IPS-18a (cell line): ENCODE results near the gene ZNF512B.

Source experiments
- H3K27ac ChIP-seq: one replicate; pipeline ENCODE4 v1.5.1; 2013; ENCODE audit warnings: low read length
- H3K27me3 ChIP-seq: one replicate; pipeline ENCODE4 v1.6.1; 2013; ENCODE audit warnings: mild to moderate bottlenecking, low read length; ENCODE audit not compliant: control insufficient read depth, insufficient read depth
- H3K36me3 ChIP-seq: one replicate; pipeline ENCODE4 v1.6.1; 2013; ENCODE audit warnings: low read depth, low read length; ENCODE audit not compliant: control insufficient read depth
- H3K4me1 ChIP-seq: one replicate; pipeline ENCODE4 v1.6.1; 2013; ENCODE audit warnings: low read depth, low read length; ENCODE audit not compliant: control insufficient read depth
- H3K4me3 ChIP-seq: one replicate; pipeline ENCODE4 v1.5.1; 2013; ENCODE audit warnings: low read length
- H3K9ac ChIP-seq: one replicate; pipeline ENCODE4 v1.6.1; 2013; ENCODE audit warnings: mild to moderate bottlenecking, low read length, moderate library complexity
- H3K9me3 ChIP-seq: one replicate; pipeline ENCODE4 v1.6.1; 2013; ENCODE audit warnings: low read depth, low read length; ENCODE audit not compliant: control insufficient read depth

The ZNF512B gene

GRCh38 chr20:63951398-63952209 lies 18.1 kb downstream of the ZNF512B start:
- Histone ChIP-seq H3K4me3 (no peak overlapping the region), H3K9ac (no peak overlapping the region), H3K27ac (no peak overlapping the region), H3K4me1 (peaks cover 11% of the 10 kb centered on the region), H3K27me3 (no peaks in the 10 kb centered on the region), H3K36me3 (no peaks in the 10 kb centered on the region), H3K9me3 (no peaks in the 10 kb centered on the region)

- no peaks in the 10 kb centered on the region for H3K27me3 ChIP-seq
- H3K4me3 ChIP-seq: no peak overlapping the region
- H3K9me3 ChIP-seq: no peaks in the 10 kb centered on the region
- no peak overlapping the region for H3K9ac ChIP-seq
- no peak overlapping the region for H3K27ac ChIP-seq
- H3K36me3 ChIP-seq: peaks cover under 1% of the 10 kb centered on the region
- peaks cover 11% of the 10 kb centered on the region for H3K4me1 ChIP-seq
These were observed 18.9 kb downstream of the ZNF512B start for GRCh38 chr20:63950701-63951397.

GRCh38 chr20:63947638-63948456 lies 21.9 kb downstream of the ZNF512B start:
- H3K27ac ChIP-seq: no peak overlapping the region

GRCh38 chr20:63946986-63947637 lies 22.6 kb downstream of the ZNF512B start:
- peaks cover 11% of the 10 kb centered on the region for H3K4me1 ChIP-seq
- H3K36me3 ChIP-seq: peaks cover 22% of the 10 kb centered on the region
- no peak overlapping the region for H3K9ac ChIP-seq
- no peak overlapping the region for H3K4me3 ChIP-seq
- H3K9me3 ChIP-seq: no peaks in the 10 kb centered on the region
- no peak overlapping the region for H3K27ac ChIP-seq
- no peaks in the 10 kb centered on the region for H3K27me3 ChIP-seq

More at GRCh38 chr20:63947638-63948456, 21.9 kb downstream of the ZNF512B start:
- H3K9ac ChIP-seq: no peak overlapping the region
- H3K9me3 ChIP-seq: no peaks in the 10 kb centered on the region
- peaks cover 22% of the 10 kb centered on the region for H3K36me3 ChIP-seq
- peaks cover 11% of the 10 kb centered on the region for H3K4me1 ChIP-seq
- H3K27me3 ChIP-seq: no peaks in the 10 kb centered on the region
- H3K4me3 ChIP-seq: no peak overlapping the region

- no peak overlapping the region for H3K9ac ChIP-seq
- peaks cover 22% of the 10 kb centered on the region for H3K36me3 ChIP-seq
- H3K27ac ChIP-seq: no peak overlapping the region
- H3K27me3 ChIP-seq: no peaks in the 10 kb centered on the region
- no peak overlapping the region for H3K4me3 ChIP-seq
- H3K4me1 ChIP-seq: peaks cover 11% of the 10 kb centered on the region
- H3K9me3 ChIP-seq: no peaks in the 10 kb centered on the region
These were observed 23.5 kb downstream of the ZNF512B start for GRCh38 chr20:63945921-63946920.

- Histone ChIP-seq H3K9ac (no peak overlapping the region), H3K36me3 (peaks cover 28% of the 10 kb centered on the region), H3K9me3 (no peaks in the 10 kb centered on the region), H3K4me3 (no peak overlapping the region), H3K27me3 (no peaks in the 10 kb centered on the region), H3K4me1 (peaks cover 11% of the 10 kb centered on the region), H3K27ac (no peak overlapping the region)
These were observed 24.6 kb downstream of the ZNF512B start for GRCh38 chr20:63945031-63945658.

GRCh38 chr20:63944078-63944941 lies 25.4 kb downstream of the ZNF512B start:
- no peaks in the 10 kb centered on the region for H3K27me3 ChIP-seq
- no peaks in the 10 kb centered on the region for H3K9me3 ChIP-seq
- H3K9ac ChIP-seq: no peak overlapping the region
- peaks cover 7% of the 10 kb centered on the region for H3K4me1 ChIP-seq
- H3K27ac ChIP-seq: no peak overlapping the region
- H3K36me3 ChIP-seq: peaks cover 32% of the 10 kb centered on the region
- no peak overlapping the region for H3K4me3 ChIP-seq

- Histone ChIP-seq H3K4me1 (peaks cover 2% of the 10 kb centered on the region), H3K27ac (no peak overlapping the region), H3K9ac (no peak overlapping the region), H3K9me3 (no peaks in the 10 kb centered on the region), H3K4me3 (no peak overlapping the region), H3K36me3 (peaks cover 32% of the 10 kb centered on the region), H3K27me3 (no peaks in the 10 kb centered on the region)
These were observed 26.0 kb downstream of the ZNF512B start for GRCh38 chr20:63943808-63944077.

GRCh38 chr20:63942969-63943807 lies 26.5 kb downstream of the ZNF512B start:
- no peaks in the 10 kb centered on the region for H3K27me3 ChIP-seq
- H3K27ac ChIP-seq: no peak overlapping the region
- peaks cover 32% of the 10 kb centered on the region for H3K36me3 ChIP-seq
- no peaks in the 10 kb centered on the region for H3K4me1 ChIP-seq
- H3K9me3 ChIP-seq: no peaks in the 10 kb centered on the region
- H3K4me3 ChIP-seq: no peak overlapping the region
- no peak overlapping the region for H3K9ac ChIP-seq
